GM19351 (cell line): ENCODE results near the gene ACP3.

ENCODE experiments used
- ATAC-seq: cut with Tn5 transposase; IDR thresholded peaks from one replicate; pipeline ENCODE4 v1.9.1; 2021; ENCODE audit warnings: mild to moderate bottlenecking, moderate library complexity; ENCODE audit not compliant: unreplicated experiment

ACP3 gene

GRCh38 chr3:132315851-132316250, 1.4 kb upstream of the ACP3 start:
- no peak for ATAC-seq

DNA sequence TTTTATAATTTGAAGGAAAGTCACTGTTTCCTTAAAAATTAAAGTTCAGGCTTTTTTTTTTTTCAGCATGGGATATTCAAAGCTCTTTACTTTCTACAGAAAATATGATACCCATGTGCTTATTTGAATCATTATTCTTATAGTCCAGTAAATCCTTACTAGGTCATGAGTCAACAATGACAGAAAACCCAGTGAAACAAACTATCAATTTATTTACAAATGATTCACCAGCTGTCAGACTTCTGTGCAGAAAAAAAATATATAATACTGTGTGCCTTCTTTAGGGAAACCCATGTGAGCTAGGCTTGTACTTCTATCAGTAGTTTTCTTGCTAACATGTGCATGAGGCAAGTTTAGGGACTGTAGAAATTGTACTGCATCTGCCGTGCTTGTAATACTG, 1.2 kb downstream of the ACP3 start:
- no peak for ATAC-seq

- ATAC-seq: no peak
These were observed 4.1 kb downstream of the ACP3 start for GRCh38 chr3:132321304-132321703.

DNA sequence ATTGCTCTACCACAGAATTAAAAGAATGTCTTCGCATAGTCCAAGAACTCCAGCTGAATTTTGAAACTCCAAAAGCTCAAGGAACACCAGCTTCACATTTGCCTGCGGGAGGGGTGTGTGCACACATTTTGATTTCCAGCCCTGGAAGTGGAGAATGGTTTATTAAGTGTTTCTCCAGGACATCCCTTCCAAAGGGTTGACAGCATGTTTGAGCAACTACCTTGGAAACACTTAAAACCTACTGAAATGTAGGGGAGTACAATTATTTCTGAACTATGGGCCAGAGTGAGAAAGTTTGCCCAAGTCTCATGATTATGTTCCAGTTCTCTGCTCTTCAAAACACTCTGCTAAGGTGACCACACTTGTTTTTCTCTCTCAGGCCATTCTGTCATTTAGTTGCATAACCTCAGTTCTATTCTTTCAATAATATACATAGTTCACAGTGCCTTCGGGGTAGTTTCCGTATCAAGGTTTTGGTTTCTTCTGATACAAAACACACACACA, 7.9 kb downstream of the ACP3 start:
- ATAC-seq: no peak

- no peak for ATAC-seq
These were observed 8.4 kb downstream of the ACP3 start for GRCh38 chr3:132325634-132326033.

- ATAC-seq: no peak
These were observed 9.0 kb downstream of the ACP3 start for GRCh38 chr3:132326251-132326650.

DNA sequence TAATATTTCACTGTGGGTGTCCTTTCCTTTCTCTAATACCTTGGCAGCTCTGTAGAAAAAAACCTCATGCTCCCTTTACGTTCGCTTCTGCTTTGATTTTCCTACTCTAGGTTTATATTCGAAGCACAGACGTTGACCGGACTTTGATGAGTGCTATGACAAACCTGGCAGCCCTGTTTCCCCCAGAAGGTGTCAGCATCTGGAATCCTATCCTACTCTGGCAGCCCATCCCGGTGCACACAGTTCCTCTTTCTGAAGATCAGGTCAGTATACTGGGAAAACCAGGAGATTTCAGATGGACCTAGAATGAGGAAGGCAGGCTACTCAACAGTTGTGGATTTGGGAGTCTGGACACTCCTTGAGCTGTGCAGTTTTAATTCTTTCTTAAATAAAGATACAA, 14.9 kb downstream of the ACP3 start:
- ATAC-seq: no peak

DNA sequence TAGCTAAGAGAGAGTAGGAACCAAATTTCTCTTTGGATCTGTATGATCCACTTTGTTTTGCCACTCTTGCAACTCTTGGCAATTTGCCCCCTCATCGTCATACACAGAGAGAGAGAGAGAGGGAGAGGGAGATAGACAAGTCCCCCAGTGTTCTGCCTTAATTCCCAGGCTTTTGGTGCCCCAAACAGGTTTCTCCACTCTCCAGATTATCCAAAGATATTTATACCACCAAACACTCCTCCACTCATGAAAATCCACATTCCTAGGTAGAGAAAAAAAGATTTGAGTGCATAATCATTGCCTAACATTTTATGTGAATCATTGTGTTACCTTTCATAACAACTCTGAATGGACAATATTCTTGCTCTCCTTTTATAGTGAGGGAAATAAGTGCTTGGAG, 15.3 kb downstream of the ACP3 start:
- no peak for ATAC-seq

DNA sequence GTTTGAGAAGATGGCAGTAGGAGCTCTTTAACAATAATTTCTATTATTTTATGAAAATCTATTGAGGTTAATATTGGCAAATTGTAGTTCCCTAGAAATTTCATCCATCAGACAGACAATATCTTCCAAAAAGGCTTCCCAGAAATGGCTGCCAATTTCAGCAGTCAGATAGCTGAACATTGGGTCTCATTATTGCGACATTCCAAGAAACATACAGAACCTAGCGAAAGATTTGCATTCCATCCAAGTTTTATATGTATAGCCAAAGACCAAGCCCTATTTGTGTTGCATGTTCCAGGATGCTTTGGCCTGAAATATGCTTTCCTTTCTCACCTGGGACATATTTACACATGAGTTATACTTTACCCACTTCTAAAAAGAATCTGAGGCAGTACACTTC, 24.5 kb downstream of the ACP3 start:
- no peak for ATAC-seq

GRCh38 chr3:132342183-132342582, 25.0 kb downstream of the ACP3 start:
- no peak for ATAC-seq

DNA sequence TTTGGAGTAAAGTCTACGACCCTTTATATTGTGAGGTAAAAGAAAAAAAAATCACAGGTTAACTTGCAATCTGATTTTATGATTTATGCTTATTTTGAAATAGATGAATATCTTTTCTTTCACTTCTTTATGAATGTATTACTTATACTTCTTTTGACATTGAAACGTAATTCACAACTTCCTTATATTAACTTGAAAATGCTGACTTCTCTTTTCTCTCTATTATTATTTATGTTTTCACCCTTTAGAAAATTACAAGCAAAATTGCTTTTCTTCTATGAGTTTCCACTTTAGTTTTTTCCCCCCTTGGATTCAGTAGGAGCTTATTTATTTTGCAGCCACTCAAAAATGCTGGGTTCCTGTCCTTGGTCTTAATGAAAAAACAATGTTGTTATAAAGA, 25.4 kb downstream of the ACP3 start:
- no peak for ATAC-seq

- ATAC-seq: peak; percentile 74
These were observed 25.9 kb downstream of the ACP3 start for GRCh38 chr3:132343018-132343612.

GRCh38 chr3:132344666-132345280, 27.6 kb downstream of the ACP3 start:
- no peak for ATAC-seq

- no peak for ATAC-seq
These were observed 29.9 kb downstream of the ACP3 start for GRCh38 chr3:132346841-132347736.

GRCh38 chr3:132347811-132348210, 30.6 kb downstream of the ACP3 start:
- ATAC-seq: no peak

DNA sequence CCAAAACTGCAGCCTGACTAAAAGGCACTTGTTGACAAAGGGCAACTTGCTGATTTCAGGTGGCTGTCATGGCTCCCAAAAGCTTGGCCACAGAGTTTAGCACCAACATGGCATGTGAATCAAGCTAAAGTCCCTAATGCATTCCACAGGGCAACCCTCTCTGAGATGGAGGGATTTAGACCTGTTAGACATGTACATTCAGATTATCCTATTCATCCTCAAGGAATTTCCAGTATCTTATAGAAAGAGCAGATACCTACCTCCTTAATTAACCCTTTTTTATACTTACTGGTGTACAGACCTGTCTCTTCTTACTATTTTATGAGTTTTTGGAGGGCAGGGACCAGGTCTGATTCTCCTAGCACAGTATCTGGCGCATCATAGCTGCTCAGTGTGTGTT, 31.3 kb downstream of the ACP3 start:
- ATAC-seq: no peak

GRCh38 chr3:132350814-132351213, 33.6 kb downstream of the ACP3 start:
- ATAC-seq: no peak

GRCh38 chr3:132351222-132351806, 34.1 kb downstream of the ACP3 start:
- ATAC-seq: no peak

GRCh38 chr3:132352556-132353143, 35.4 kb downstream of the ACP3 start:
- peak; percentile 86 for ATAC-seq

DNA sequence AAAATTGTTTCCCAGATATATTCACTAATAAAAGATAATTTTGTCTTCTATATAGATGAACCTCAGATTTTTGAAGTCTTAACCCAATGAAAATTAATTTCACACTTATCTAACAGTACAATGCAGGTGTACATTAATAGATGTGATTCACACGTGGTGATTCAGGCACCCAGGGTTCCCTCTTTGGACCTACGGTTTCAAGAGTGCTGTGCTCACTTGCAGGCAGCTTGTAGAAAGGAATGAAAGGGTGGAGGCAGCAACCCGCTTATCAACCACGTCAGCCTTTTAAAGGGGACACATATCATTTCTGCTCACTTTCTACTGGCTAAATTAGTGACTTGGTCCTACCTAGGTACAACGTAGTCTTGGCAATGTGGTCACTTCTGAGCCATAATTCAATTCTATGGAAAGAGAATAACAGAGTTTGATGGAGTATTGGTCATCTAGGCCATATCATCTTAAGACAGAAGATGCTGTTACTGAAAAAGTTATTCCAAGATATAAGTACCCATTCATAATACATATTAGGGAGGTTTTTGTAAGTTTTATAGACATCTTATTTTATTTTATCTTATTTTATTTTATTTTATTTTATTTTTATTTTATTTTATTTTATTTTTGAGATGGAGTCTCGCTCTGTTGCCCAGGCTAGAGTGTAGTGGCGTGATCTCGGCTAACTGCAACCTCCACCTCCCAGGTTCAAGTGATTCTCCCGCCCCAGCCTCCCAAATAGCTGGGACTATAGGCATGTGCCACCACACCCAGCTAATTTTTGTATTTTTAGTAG, 37.9 kb downstream of the ACP3 start:
- no peak for ATAC-seq
